Stimulated activated CD8-positive, alpha-beta memory T cell treated with anti-CD3 and anti-CD28 coated beads, Interleukin-15, amount 100 ng/mL, for 48 hours (primary cell): Measurements from ENCODE around the gene TCEA3.

Experiments
- DNase-seq, 2 donors: peaks; one replicate each; pipeline ENCODE4 v3.0.0-alpha.2; 2020; ENCODE audit warnings: low read depth in 2 of 2

Gene TCEA3

GRCh38 chr1:23424293-23425192, at the start of gene TCEA3:
TSS of gene TCEA3 (minus strand) at chr1:23424748. CDS start at chr1:23424633, 115 bp downstream.
- DNase-seq, result no peak

- no peak for DNase-seq
These were observed 48.7 kb upstream of the TCEA3 start for GRCh38 chr1:23473037-23473800.

GRCh38 chr1:23472351-23473036, 47.9 kb upstream of the TCEA3 start:
- no peak for DNase-seq

GRCh38 chr1:23471473-23472075, 47.0 kb upstream of the TCEA3 start:
- DNase-seq, result no peak

- DNase-seq, result no peak
These were observed 45.9 kb upstream of the TCEA3 start for GRCh38 chr1:23470282-23471070.

DNA sequence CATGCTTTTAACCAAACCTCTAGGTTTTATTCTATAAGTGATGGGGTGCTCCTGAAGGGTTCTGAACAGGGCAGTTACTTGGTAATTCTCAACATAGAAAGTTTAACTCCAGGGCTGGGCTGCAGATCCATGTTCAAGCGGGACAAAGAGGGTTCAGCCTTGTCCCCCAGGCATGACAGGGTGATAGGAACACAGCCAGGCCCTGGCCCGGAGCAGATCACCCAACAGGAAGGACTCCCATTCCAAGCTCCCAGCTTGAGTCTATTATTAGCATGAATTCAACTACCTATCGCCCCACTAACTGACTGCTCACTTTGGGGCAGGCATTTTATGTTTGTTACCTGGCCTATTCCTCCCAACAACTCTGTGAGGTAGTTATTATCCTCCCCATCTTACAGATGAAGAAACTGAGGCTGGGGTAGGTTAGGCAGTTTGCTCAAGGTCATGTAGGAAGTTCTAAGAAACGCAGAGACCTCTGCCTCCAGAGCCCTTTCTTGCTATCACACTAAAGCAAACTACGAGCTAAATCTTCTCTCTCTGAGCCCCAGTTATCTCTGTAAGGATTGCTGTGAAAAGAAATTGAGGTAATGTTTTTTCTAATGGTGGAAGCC, 44.9 kb upstream of the TCEA3 start:
- no peak for DNase-seq

DNA sequence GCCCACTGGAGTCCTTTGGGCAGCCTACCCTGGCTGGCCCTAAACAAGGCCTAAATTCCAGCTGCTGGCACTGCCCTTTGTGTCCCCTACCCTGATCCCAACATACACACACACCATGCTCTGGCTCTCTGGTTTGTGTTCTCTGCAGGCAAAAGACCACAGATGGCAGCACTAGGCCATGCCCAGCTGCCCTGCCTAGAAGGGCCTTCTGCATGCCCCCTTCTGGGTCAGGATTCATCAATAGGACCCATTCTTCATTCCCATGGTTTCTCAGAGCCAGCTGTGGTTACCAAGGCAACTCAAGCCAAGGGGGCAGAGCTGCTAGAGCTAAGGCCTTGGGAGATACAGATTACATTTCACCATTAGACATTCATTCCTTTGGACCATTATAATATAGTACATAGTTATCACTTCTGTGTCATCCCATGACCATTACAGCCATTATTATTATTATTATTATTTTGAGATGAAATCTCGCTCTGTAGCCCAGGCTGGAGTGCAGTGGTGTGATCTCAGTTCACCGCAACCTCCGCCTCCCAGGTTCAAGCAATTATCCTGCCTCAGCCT, 42.0 kb upstream of the TCEA3 start:
- no peak for DNase-seq

DNA sequence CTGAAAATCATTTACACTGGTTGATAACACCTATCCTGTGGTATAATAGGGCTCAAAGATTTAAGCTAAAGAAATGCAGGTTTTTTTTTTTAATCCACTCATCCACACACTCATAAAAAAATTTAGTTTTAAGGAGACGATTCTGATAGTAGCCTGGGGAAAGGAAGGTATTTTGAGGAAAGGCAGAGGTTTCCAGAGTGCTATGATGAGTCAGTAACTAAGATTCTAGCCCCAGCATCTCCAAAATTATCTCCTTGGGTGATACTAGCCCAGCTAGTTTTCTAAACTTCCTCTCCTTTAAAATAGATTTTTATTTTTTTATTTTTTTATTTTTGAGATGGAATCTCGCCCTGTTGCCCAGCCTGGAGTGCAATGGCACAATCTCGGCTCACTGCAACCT, 38.7 kb upstream of the TCEA3 start:
- no peak for DNase-seq

DNA sequence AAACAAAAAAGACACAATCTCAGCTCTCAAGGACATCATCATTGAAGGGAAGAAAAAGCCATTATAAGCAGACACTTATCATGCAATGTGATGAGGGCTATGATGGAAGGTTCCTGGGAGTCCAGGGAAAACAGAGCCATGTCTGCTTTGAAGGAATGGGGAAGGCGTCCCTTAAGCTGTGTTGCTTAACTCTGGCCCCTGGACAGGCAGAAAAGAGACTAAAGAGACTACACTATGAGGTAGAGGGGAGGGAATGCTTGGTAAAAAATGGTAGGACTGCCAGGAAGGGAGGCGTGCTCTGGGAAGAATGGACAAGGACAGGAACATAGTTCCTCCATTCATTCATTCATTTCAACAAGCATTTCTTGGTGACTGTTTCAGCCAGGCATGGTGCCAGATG, 38.2 kb upstream of the TCEA3 start:
- DNase-seq, result no peak

DNA sequence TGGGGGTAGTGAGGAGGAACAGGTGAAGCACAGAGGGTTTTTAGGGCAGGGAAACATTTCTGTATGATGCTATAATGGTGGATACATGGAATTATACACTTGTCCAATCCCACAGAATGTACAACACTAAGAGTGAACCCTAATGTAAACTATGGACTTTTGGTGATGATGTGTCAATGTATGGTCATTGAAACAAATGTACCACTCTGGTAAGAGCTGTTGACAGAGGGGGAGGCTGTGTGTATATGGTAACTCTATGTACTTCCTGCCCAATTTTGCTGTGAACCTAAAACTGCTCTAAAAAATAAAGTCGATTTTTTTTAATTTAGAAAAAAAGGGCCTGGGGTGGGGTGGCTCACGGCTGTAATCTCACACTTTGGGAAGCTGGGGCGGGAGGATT, 36.5 kb upstream of the TCEA3 start:
- no peak for DNase-seq

DNA sequence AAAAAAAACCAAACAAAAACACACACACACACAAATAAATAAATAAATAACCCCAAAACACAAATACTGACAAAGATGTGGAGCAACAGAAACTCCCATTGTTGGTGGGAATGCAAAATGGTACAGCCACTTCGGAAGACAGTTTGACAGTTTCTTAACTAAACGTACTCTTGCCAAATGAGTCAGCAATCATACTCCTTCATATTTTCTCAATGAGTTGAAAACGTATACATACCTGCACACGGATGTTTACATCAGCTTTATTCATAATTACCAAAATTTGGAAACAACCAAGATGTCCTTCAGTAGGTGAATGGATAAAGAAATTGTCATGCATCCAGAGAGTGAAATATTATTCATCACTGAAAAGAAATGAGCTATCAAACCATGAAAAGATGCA, 36.0 kb upstream of the TCEA3 start:
- no peak for DNase-seq

- no peak for DNase-seq
These were observed 34.8 kb upstream of the TCEA3 start for GRCh38 chr1:23459338-23459757.

- no peak for DNase-seq
These were observed 31.7 kb upstream of the TCEA3 start for GRCh38 chr1:23456226-23456625.

DNA sequence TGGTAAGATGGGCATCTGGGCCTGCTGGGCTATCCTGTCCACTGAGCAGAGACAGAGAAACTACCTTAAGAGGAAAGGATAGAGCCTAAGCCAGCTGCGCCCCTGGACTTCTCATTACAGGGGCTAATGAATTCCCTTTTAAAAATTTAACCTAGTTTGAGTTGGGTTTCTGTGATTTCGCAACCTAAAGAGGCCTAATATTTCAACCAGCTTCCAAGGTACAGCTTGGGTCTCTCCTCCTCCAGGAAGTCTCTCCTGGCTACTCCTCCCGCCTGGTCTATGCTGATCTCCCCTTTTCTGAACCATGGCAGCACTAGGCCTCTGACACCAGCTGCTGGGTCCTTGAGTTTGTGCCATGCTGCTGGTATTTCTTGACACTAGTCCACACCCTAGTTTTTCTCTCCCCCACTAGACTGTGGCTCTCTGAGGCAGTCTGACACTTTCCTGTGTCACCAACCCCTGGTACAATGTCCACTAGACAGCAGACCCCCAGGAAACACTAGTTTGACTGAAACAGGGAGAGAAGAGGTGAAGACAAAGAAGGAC, 29.0 kb upstream of the TCEA3 start:
- no peak for DNase-seq

GRCh38 chr1:23452011-23452411, 27.5 kb upstream of the TCEA3 start:
- DNase-seq, result peak in 1 of 2 donors; percentile 4

- DNase-seq, result no peak
These were observed 26.9 kb upstream of the TCEA3 start for GRCh38 chr1:23451441-23451840.

DNA sequence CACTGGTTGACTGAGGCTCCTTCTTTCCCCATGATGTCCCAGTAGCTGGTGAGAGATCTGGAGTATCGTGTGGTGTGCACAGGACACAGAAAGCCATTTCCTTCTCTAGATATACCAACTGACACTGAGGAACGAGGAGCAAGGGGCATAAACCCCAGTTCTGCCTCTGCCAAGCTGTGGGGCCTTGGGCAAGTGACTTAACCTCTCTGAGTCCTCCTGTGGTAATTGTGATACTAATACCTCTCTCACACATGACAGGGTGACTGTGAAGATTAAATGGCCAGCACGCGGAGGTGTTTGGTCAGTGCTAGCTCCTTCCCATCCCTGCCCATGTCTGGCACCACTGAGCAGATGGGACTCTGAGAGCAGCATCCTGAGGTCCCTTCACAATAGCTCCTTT, 26.3 kb upstream of the TCEA3 start:
- no peak for DNase-seq

DNA sequence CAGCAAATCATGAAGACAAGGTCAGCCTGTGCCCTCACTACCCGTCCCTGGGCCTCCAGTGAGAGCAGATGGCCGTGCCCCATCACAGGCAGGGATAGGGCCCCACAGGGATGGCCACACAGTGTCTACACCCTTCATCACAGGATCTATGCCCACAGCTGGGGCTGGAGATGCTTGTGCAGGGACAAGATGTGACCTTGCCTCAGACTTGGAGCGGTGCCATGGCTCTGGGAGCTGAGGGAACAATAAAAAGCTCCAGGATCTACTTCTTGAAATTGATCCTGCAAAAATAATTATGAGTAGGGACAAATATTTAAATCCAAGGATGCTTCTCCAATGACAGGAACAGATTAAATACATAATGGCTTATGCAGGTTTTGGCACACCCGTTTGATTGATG, 25.4 kb upstream of the TCEA3 start:
- no peak for DNase-seq

GRCh38 chr1:23449306-23449705, 24.8 kb upstream of the TCEA3 start:
- DNase-seq, result no peak

GRCh38 chr1:23448846-23449245, 24.3 kb upstream of the TCEA3 start:
- no peak for DNase-seq
